ENCODE measurements around the gene MAGEA2. TPM values are rescaled to one million over a fixed set of nuclear protein-coding genes. Genes with fewer than 3 reads are reported as not detected.
"Not testable (repeated sequence)": the region's sequence is repeated elsewhere in the genome, so short reads cannot be mapped to it uniquely, and the experiment has no call there.

MAGEA2 gene
- total and polyA plus RNA-seq, 2 experiments from 2014 or later: not detected

- H4K20me1 ChIP-seq (ENCODE audit: insufficient read depth); in situ Hi-C loops (cut with MboI); H3K9me2 ChIP-seq (ENCODE audit: insufficient read depth); H3K4me3 ChIP-seq; H3K4me1 ChIP-seq (ENCODE audit: insufficient read depth); H3K9ac ChIP-seq; H3K79me2 ChIP-seq (ENCODE audit: insufficient read depth); DNase-seq; H3K36me3 ChIP-seq (ENCODE audit: low read depth); H3K9me3 ChIP-seq (ENCODE audit: low read depth); H3K27me3 ChIP-seq (replicated peaks; ENCODE audit: insufficient read depth); H3K4me2 ChIP-seq (ENCODE audit: unreplicated experiment); H2AFZ ChIP-seq; H3F3A ChIP-seq (ENCODE audit: insufficient read depth); H3K27ac ChIP-seq: not testable (repeated sequence)
- WGBS, 2 experiments (ENCODE audit: low coverage in 1 of 2, low lambda C conversion rate in 2 of 2, missing lambda C conversion rate in 2 of 2): 24 to 35% methylated on average over 2 to 5 of the region's 7 CpGs
These were observed 5.9 kb upstream of the MAGEA2 start for GRCh38 chrX:152759544-152759943.

GRCh38 chrX:152758918-152759317, 5.3 kb upstream of the MAGEA2 start, which contains the start of gene CSAG3:
TSS of gene CSAG3 (plus strand) at chrX:152759218.
- H3K4me3 ChIP-seq; in situ Hi-C loops (cut with MboI); DNase-seq; H3K27me3 ChIP-seq (replicated peaks; ENCODE audit: insufficient read depth); H3K4me2 ChIP-seq (ENCODE audit: unreplicated experiment); H3K36me3 ChIP-seq (ENCODE audit: low read depth); H2AFZ ChIP-seq; H4K20me1 ChIP-seq (ENCODE audit: insufficient read depth); H3K79me2 ChIP-seq (ENCODE audit: insufficient read depth); H3F3A ChIP-seq (ENCODE audit: insufficient read depth); H3K4me1 ChIP-seq (ENCODE audit: insufficient read depth); H3K27ac ChIP-seq; H3K9ac ChIP-seq; H3K9me2 ChIP-seq (ENCODE audit: insufficient read depth); H3K9me3 ChIP-seq (ENCODE audit: low read depth): not testable (repeated sequence)
- WGBS, 2 experiments (ENCODE audit: low coverage in 1 of 2, low lambda C conversion rate in 2 of 2, missing lambda C conversion rate in 2 of 2): 0% methylated on average over 1 of the region's 2 CpGs; no CpG with 5 or more reads in 1 of the 2 experiments

GRCh38 chrX:152754871-152755270, 1.2 kb upstream of the MAGEA2 start:
- H3K9me2 ChIP-seq (ENCODE audit: insufficient read depth); H2AFZ ChIP-seq; H3K4me3 ChIP-seq; H3F3A ChIP-seq (ENCODE audit: insufficient read depth); H3K79me2 ChIP-seq (ENCODE audit: insufficient read depth); H3K36me3 ChIP-seq (ENCODE audit: low read depth); in situ Hi-C loops (cut with MboI); DNase-seq; H3K9ac ChIP-seq; H3K27ac ChIP-seq; H3K4me1 ChIP-seq (ENCODE audit: insufficient read depth); H3K27me3 ChIP-seq (replicated peaks; ENCODE audit: insufficient read depth); H4K20me1 ChIP-seq (ENCODE audit: insufficient read depth); H3K9me3 ChIP-seq (ENCODE audit: low read depth); H3K4me2 ChIP-seq (ENCODE audit: unreplicated experiment): not testable (repeated sequence)
- no CpG with 5 or more reads among the region's 5 CpGs for WGBS, 2 experiments (ENCODE audit: low coverage in 1 of 2, low lambda C conversion rate in 2 of 2, missing lambda C conversion rate in 2 of 2)

- DNase-seq: no peak
- H3K9me2 ChIP-seq (ENCODE audit: insufficient read depth): no peaks in the 10 kb centered on the region
- H3K4me2 ChIP-seq (ENCODE audit: unreplicated experiment): no peak overlapping the region
- H3K9ac ChIP-seq: no peak overlapping the region
- no peaks in the 10 kb centered on the region for H3K4me1 ChIP-seq (ENCODE audit: insufficient read depth)
- TF ChIP-seq EZH2 (IDR thresholded peaks at IDR 0.05; ENCODE audit: insufficient read depth, poor library complexity, severe bottlenecking): no peak
- no peak for TF ChIP-seq EZH2phosphoT487 (IDR thresholded peaks at IDR 0.05; ENCODE audit: insufficient read depth, low read depth)
- no peaks in the 10 kb centered on the region for H3K79me2 ChIP-seq (ENCODE audit: insufficient read depth)
- H3K27ac ChIP-seq: no peak overlapping the region
- WGBS, 2 experiments (ENCODE audit: low coverage in 1 of 2, low lambda C conversion rate in 2 of 2, missing lambda C conversion rate in 2 of 2): 18 to 36% methylated on average over 4 to 5 of the region's 5 CpGs
- H3K9me3 ChIP-seq (ENCODE audit: low read depth): no peaks in the 10 kb centered on the region
- no peak overlapping the region for H2AFZ ChIP-seq
- H3K27me3 ChIP-seq (replicated peaks; ENCODE audit: insufficient read depth): no peaks in the 10 kb centered on the region
- no peak overlapping the region for H3K4me3 ChIP-seq
- H3K36me3 ChIP-seq (ENCODE audit: low read depth): no peaks in the 10 kb centered on the region
- in situ Hi-C loops (cut with MboI): no loop called here
- no peaks in the 10 kb centered on the region for H4K20me1 ChIP-seq (ENCODE audit: insufficient read depth)
- H3F3A ChIP-seq (ENCODE audit: insufficient read depth): no peaks in the 10 kb centered on the region
These were observed 15.1 kb downstream of the MAGEA2 start for GRCh38 chrX:152738560-152738959.

GRCh38 chrX:152736528-152736927, 17.1 kb downstream of the MAGEA2 start:
- H3K4me3 ChIP-seq; H3K9me2 ChIP-seq (ENCODE audit: insufficient read depth); DNase-seq; H3K9me3 ChIP-seq (ENCODE audit: low read depth); H3K79me2 ChIP-seq (ENCODE audit: insufficient read depth); H4K20me1 ChIP-seq (ENCODE audit: insufficient read depth); H3K27ac ChIP-seq; H2AFZ ChIP-seq; H3F3A ChIP-seq (ENCODE audit: insufficient read depth); in situ Hi-C loops (cut with MboI); H3K27me3 ChIP-seq (replicated peaks; ENCODE audit: insufficient read depth); H3K9ac ChIP-seq; H3K4me1 ChIP-seq (ENCODE audit: insufficient read depth); H3K4me2 ChIP-seq (ENCODE audit: unreplicated experiment); H3K36me3 ChIP-seq (ENCODE audit: low read depth): not testable (repeated sequence)
- WGBS, 2 experiments (ENCODE audit: low coverage in 1 of 2, low lambda C conversion rate in 2 of 2, missing lambda C conversion rate in 2 of 2): 36 to 42% methylated on average over 5 to 12 of the region's 12 CpGs

Measured in GM23248 (cell line).